ENCODE measurements around the gene ZFPL1. TPM values are rescaled to one million over a fixed set of nuclear protein-coding genes. Genes with fewer than 3 reads are reported as not detected.

Gene ZFPL1
- total and polyA plus RNA-seq, 10 of the 15 experiments (the other 5 are each of a cell fraction or from before 2014, with no cell fraction given), result 2.2 to 37.8 (median 27.0) TPM

- RAD21 ChIA-PET (ENCODE audit: unreplicated experiment), result no interaction called here
- WGBS (ENCODE audit: insufficient coverage, insufficient replicate concordance, low lambda C conversion rate, missing lambda C conversion rate), result 82% methylated on average over 11 of the region's 11 CpGs
- POLR2A ChIA-PET, result interaction anchor here (0.7 kb wide), 1 partner anchor 181 kb away, joined by 3 read pairs; no protein-coding TSS in a partner anchor
- FAIRE-seq, result no peak
- Histone ChIP-seq H3K27me3 (replicated peaks in 1 of 2; ENCODE audit: control insufficient read depth in 2 of 2, insufficient read depth in 2 of 2, low read length in 1 of 2) (no peaks in the 10 kb centered on the region), H3K27ac (ENCODE audit: control insufficient read depth, insufficient read depth) (no peak overlapping the region), H3K79me2 (ENCODE audit: control insufficient read depth, insufficient read depth, low read length) (no peaks in the 10 kb centered on the region), H3K9ac (ENCODE audit: control insufficient read depth, insufficient read depth, low read length) (no peak overlapping the region), H3K36me3 (ENCODE audit: control insufficient read depth in 2 of 2, insufficient read depth in 2 of 2, low read length in 1 of 2) (no peaks in the 10 kb centered on the region), H3K9me3 (replicated peaks; ENCODE audit: control insufficient read depth, insufficient read depth, low read length) (no peaks in the 10 kb centered on the region), H4K20me1 (ENCODE audit: control insufficient read depth, insufficient read depth) (no peaks in the 10 kb centered on the region), H3K4me1 (ENCODE audit: control insufficient read depth, insufficient read depth, low read length) (peaks cover 1% of the 10 kb centered on the region), H3K4me3 (no peak overlapping the region), H2AFZ (ENCODE audit: control insufficient read depth, low read depth, low read length) (no peak overlapping the region), H3K4me2 (ENCODE audit: control insufficient read depth, insufficient read depth) (no peak overlapping the region)
- no peak for DNase-seq (ENCODE audit: low read depth, low spot score)
- SMC1A ChIA-PET (ENCODE audit: uncharacterized antibody, unreplicated experiment), result interaction anchor here (0.6 to 1.0 kb wide), 2 partner anchors 17 to 266 kb away, joined by 3 to 4 read pairs; partner anchors contain the start of gene CDCA5
- CTCF ChIA-PET, result no interaction called here
- intact Hi-C loops (cut with micrococcal nuclease; ENCODE audit: unreplicated experiment), result no loop called here
- no TSS peak for BruUV-seq (replicated peaks)
- in situ Hi-C loops (cut with MboI), result no loop called here
- TF ChIP-seq FOXM1 (IDR thresholded peaks at IDR 0.05; ENCODE audit: low read depth, low read length) (no peak), NFIC (IDR thresholded peaks at IDR 0.05; ENCODE audit: low read depth, low read length) (no peak), SUPT20H (IDR thresholded peaks at IDR 0.05; ENCODE audit: borderline replicate concordance, control insufficient read depth, low read depth, low read length) (no peak), IKZF2 (IDR thresholded peaks at IDR 0.05) (no peak), YBX1 (IDR thresholded peaks at IDR 0.05) (no peak), SRF (IDR thresholded peaks at IDR 0.05; ENCODE audit: low read depth in 2 of 2, low read length in 2 of 2) (0 out of 4 replicates have a peak, but pooled peaks of 1 of the 2 experiments have one; percentile 10), SMAD5 (IDR thresholded peaks at IDR 0.05; ENCODE audit: low read depth) (no peak)
- ATAC-seq, result no peak
These were observed 17.7 kb upstream of the ZFPL1 start for GRCh38 chr11:65066315-65066714.

- TF ChIP-seq CBX5 (IDR thresholded peaks at IDR 0.05; ENCODE audit: low read depth), result no peak
- TF ChIP-seq NR2C2 (IDR thresholded peaks at IDR 0.05; ENCODE audit: borderline replicate concordance, control insufficient read depth, insufficient read length, low read depth), result no peak
- no peak for TF ChIP-seq IRF5 (IDR thresholded peaks at IDR 0.05; ENCODE audit: borderline replicate concordance)
- no peak for TF ChIP-seq CBX3 (IDR thresholded peaks at IDR 0.05; ENCODE audit: borderline replicate concordance, low read depth)
- no peak for TF ChIP-seq ZNF384 (IDR thresholded peaks at IDR 0.05; ENCODE audit: borderline replicate concordance, low read depth, low read length)
- H3K9ac ChIP-seq (ENCODE audit: control insufficient read depth, insufficient read depth, low read length), result no peak overlapping the region
- no TSS peak for BruUV-seq (replicated peaks)
- peaks cover 4% of the 10 kb centered on the region for H3K4me1 ChIP-seq (ENCODE audit: control insufficient read depth, insufficient read depth, low read length)
- no peak for DNase-seq (ENCODE audit: low read depth, low spot score)
- ChIA-PET POLR2A (interaction anchor here (0.7 to 0.8 kb wide), 3 partner anchors 8 to 182 kb away, joined by 3 read pairs; no protein-coding TSS in a partner anchor), SMC1A (ENCODE audit: uncharacterized antibody, unreplicated experiment) (no interaction called here), CTCF (interaction anchor here (1.0 kb wide), 1 partner anchor 13 kb away, joined by 5 read pairs; no protein-coding TSS in a partner anchor), RAD21 (ENCODE audit: unreplicated experiment) (no interaction called here)
- no peak; the same call in 2 of the 3 replicates for ATAC-seq
- no peak overlapping the region for H3K4me3 ChIP-seq
- no peaks in the 10 kb centered on the region for H3K9me3 ChIP-seq (replicated peaks; ENCODE audit: control insufficient read depth, insufficient read depth, low read length)
- no peak overlapping the region for H2AFZ ChIP-seq (ENCODE audit: control insufficient read depth, low read depth, low read length)
- H4K20me1 ChIP-seq (ENCODE audit: control insufficient read depth, insufficient read depth), result no peaks in the 10 kb centered on the region
- WGBS (ENCODE audit: insufficient coverage, insufficient replicate concordance, low lambda C conversion rate, missing lambda C conversion rate), result 83% methylated on average over 4 of the region's 4 CpGs
- H3K4me2 ChIP-seq (ENCODE audit: control insufficient read depth, insufficient read depth), result peak overlapping the region; percentile 62; the same call in 1 of the 2 replicates
- in situ Hi-C loops (cut with MboI) (no loop called here), intact Hi-C loops (cut with micrococcal nuclease; ENCODE audit: unreplicated experiment) (no loop called here)
- no peaks in the 10 kb centered on the region for H3K79me2 ChIP-seq (ENCODE audit: control insufficient read depth, insufficient read depth, low read length)
- H3K27ac ChIP-seq (ENCODE audit: control insufficient read depth, insufficient read depth), result no peak overlapping the region
- H3K36me3 ChIP-seq (ENCODE audit: control insufficient read depth in 2 of 2, insufficient read depth in 2 of 2, low read length in 1 of 2), result no peaks in the 10 kb centered on the region
- no peaks in the 10 kb centered on the region for H3K27me3 ChIP-seq (replicated peaks in 1 of 2; ENCODE audit: control insufficient read depth in 2 of 2, insufficient read depth in 2 of 2, low read length in 1 of 2)
- no peak for FAIRE-seq
These were observed 17.2 kb upstream of the ZFPL1 start for GRCh38 chr11:65066805-65067291.

Data from GM12878 (cell line).